Activated CD8-positive, alpha-beta T cell treated with anti-CD3 and anti-CD28 coated beads for 36 hours (primary cell): ENCODE data around the gene SOX14. TPM values are rescaled to one million over a fixed set of nuclear protein-coding genes. Genes with fewer than 3 reads are reported as not detected.

Experiments used
- ATAC-seq: fragments of 200-7000 bp; cut with Tn5 transposase; one replicate; pipeline ENCODE4 v1.10.0; 2021; ENCODE audit warnings: mild to moderate bottlenecking, moderate library complexity
- CTCF ChIA-PET: fragments of 350-600 bp; sonication (Branson Sonifier 250); formaldehyde crosslinking; loops from one replicate; lab custom pipeline; 2021; ENCODE audit warnings: antibody characterized with exemption; lab: Charles Lee
- POLR2A ChIA-PET: fragments of 350-600 bp; sonication (Branson Sonifier 250); formaldehyde crosslinking; loops from one replicate; lab custom pipeline; 2021; ENCODE audit warnings: antibody characterized with exemption; lab: Charles Lee
- DNase-seq: peaks from one replicate; pipeline ENCODE4 v3.0.0-alpha.2; 2020
- H3K27ac Mint-ChIP-seq: one replicate; pipeline ENCODE4 v1.8.0; 2021; ENCODE audit warnings: mild to moderate bottlenecking, mixed read lengths
- H3K27me3 Mint-ChIP-seq: one replicate; pipeline ENCODE4 v1.8.0; 2021; ENCODE audit warnings: mixed read lengths
- H3K36me3 Mint-ChIP-seq: one replicate; pipeline ENCODE4 v1.8.0; 2021; ENCODE audit warnings: low read depth, mixed read lengths
- H3K4me1 Mint-ChIP-seq: one replicate; pipeline ENCODE4 v1.8.0; 2021; ENCODE audit warnings: low read depth, mixed read lengths
- H3K4me3 Mint-ChIP-seq: one replicate; pipeline ENCODE4 v1.8.0; 2021; ENCODE audit warnings: mild to moderate bottlenecking, moderate library complexity, mixed read lengths
- H3K9me3 Mint-ChIP-seq: one replicate; pipeline ENCODE4 v1.8.0; 2021; ENCODE audit warnings: mixed read lengths
- CTCF ChIP-seq: fragments of 200-600 bp; IDR thresholded peaks from one replicate; pipeline ENCODE4 v1.8.0; 2022; ENCODE audit warnings: antibody characterized with exemption, mild to moderate bottlenecking
- intact Hi-C: fragments of 100-400 bp; cut with micrococcal nuclease; formaldehyde crosslinking; loops from one replicate; pipeline ENCODE4 v1.10.0; 2022
- total RNA-seq, 2 experiments: library from RNA; stranded (reverse); gene quantifications; one replicate each; pipeline ENCODE4 v1.2.3, GENCODE V29; 2021

SOX14 gene
- total RNA-seq, 2 experiments from 2014 or later = not detected

DNA sequence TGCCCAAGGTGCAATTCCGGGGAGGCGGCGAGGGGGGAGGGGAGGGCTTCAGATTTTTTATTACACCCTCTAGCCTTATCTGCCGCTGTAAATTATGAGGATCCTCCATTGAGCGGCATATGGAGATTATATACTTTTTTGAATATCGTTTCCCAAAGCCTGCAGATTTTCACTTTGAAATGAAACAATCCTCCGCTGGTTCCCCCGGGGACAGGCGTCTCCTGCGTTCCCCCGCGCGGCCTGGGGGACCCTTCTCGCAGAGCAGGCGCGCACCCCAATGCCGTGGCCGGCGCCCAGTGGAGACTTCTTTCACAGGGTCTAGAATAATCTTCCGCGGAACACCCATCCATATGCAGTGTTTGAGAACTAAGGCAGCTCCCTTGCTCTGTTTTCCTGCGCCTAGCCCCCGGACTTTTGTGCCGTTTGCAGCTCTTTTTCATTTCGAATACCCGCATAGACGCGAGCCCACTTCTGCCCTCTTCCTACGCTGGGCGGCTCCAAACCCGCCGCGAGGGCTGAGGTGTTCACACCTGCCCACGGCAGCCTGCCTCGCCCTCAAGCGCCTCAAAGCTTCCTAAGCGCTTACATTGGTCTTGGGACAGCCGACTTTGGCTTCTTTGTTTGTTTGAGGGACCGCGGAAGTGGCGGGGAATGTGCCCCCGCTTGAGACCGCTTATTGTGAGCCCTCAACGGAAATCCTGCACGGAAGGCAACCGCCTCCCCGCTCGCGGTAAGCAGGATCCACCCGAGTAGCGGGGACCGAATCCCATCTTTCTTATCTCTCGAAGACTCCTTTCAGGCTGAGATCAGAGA is 7.5 kb downstream of the SOX14 start:
- ATAC-seq (no peak), DNase-seq (no peak)
- Mint-ChIP-seq H3K27me3 (peaks cover 67% of the 10 kb centered on the region), H3K27ac (no peak overlapping the region), H3K9me3 (no peaks in the 10 kb centered on the region), H3K4me1 (peaks cover 4% of the 10 kb centered on the region), H3K36me3 (no peaks in the 10 kb centered on the region), H3K4me3 (no peak overlapping the region)
- ChIA-PET CTCF (no interaction called here), POLR2A (no interaction called here)
- intact Hi-C loops = loop anchor here (10.0 kb wide), 1 partner anchor 1173 kb away; the partner anchor contains the start of genes FOXL2 and FOXL2NB
- no peak for TF ChIP-seq CTCF

- H3K9me3 Mint-ChIP-seq = no peaks in the 10 kb centered on the region
- H3K27ac Mint-ChIP-seq = no peak overlapping the region
- no peak for DNase-seq
- no peak overlapping the region for H3K4me3 Mint-ChIP-seq
- peaks cover 4% of the 10 kb centered on the region for H3K4me1 Mint-ChIP-seq
- intact Hi-C loops = loop anchor here (10.0 kb wide), 1 partner anchor 1172 kb away; the partner anchor contains the start of genes FOXL2 and FOXL2NB
- no peak for TF ChIP-seq CTCF
- ChIA-PET CTCF (no interaction called here), POLR2A (no interaction called here)
- no peak for ATAC-seq
- H3K36me3 Mint-ChIP-seq = no peaks in the 10 kb centered on the region
- peaks cover 70% of the 10 kb centered on the region for H3K27me3 Mint-ChIP-seq
Observed at GRCh38 chr3:137772214-137772955, 8.3 kb downstream of the SOX14 start.

GRCh38 chr3:137778941-137779340 is 14.8 kb downstream of the SOX14 start:
- ChIA-PET CTCF (no interaction called here), POLR2A (no interaction called here)
- Mint-ChIP-seq H3K4me3 (no peak overlapping the region), H3K4me1 (no peaks in the 10 kb centered on the region), H3K9me3 (no peaks in the 10 kb centered on the region), H3K27ac (no peak overlapping the region), H3K36me3 (no peaks in the 10 kb centered on the region), H3K27me3 (peaks cover 32% of the 10 kb centered on the region)
- DNase-seq (no peak), ATAC-seq (no peak)
- intact Hi-C loops = loop anchor here (10.0 kb wide), 1 partner anchor 1166 kb away; the partner anchor contains the start of genes FOXL2 and FOXL2NB
- TF ChIP-seq CTCF = no peak

DNA sequence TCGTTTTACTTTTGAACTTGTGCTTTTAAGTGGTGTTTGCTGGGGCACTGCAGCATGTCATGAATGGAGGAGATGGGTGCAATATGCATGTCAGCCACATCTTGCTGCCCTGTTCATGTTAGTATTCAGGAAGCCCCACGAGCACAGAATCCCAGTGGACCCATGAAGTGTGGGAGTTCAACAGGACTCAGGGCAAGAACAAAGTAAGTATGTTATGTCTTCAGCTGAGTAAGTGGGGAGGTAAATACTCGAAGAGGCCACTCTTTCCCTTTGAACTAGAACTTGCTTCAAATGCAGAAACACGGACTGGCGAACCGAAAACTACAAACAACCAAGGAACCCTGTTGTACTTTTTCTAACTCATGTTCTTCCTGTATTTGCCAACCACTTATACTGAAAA is 23.4 kb downstream of the SOX14 start:
- CTCF ChIA-PET = interaction anchor here (1.4 kb wide), 1 partner anchor 755 kb away, joined by 3 read pairs; no protein-coding TSS in a partner anchor
- no peaks in the 10 kb centered on the region for H3K4me1 Mint-ChIP-seq
- H3K36me3 Mint-ChIP-seq = no peaks in the 10 kb centered on the region
- TF ChIP-seq CTCF = no peak
- ATAC-seq = no peak
- H3K27ac Mint-ChIP-seq = no peak overlapping the region
- H3K9me3 Mint-ChIP-seq = no peaks in the 10 kb centered on the region
- no peak for DNase-seq
- POLR2A ChIA-PET = no interaction called here
- H3K27me3 Mint-ChIP-seq = peaks cover 5% of the 10 kb centered on the region
- no peak overlapping the region for H3K4me3 Mint-ChIP-seq
- intact Hi-C loops = no loop called here

GRCh38 chr3:137789236-137789635 is 25.1 kb downstream of the SOX14 start:
- ChIA-PET CTCF (no interaction called here), POLR2A (no interaction called here)
- Mint-ChIP-seq H3K9me3 (no peaks in the 10 kb centered on the region), H3K27me3 (peaks cover 6% of the 10 kb centered on the region), H3K36me3 (no peaks in the 10 kb centered on the region), H3K4me3 (no peak overlapping the region), H3K4me1 (no peaks in the 10 kb centered on the region), H3K27ac (no peak overlapping the region)
- DNase-seq (no peak), ATAC-seq (no peak)
- intact Hi-C loops = no loop called here
- no peak for TF ChIP-seq CTCF
